A549 (cell line): Measurements from ENCODE around the gene GPR155.

Source experiments
- HEYL ChIP-seq: fragments of 250-450 bp; sonication (Bioruptor Pico); IDR thresholded peaks from 2 replicates; pipeline ENCODE4 v1.8.0; 2021; ENCODE audit warnings: mild to moderate bottlenecking, moderate library complexity
- HOXB5 ChIP-seq: fragments of 250-450 bp; sonication (Bioruptor Pico); IDR thresholded peaks from 2 replicates; pipeline ENCODE4 v1.5.0; 2020; ENCODE audit warnings: mild to moderate bottlenecking, moderate library complexity
- RAD21 ChIP-seq, 2 experiments: fragments of >200 bp in 1 of 2; sonication (Bioruptor Twin) in 1 of 2; formaldehyde crosslinking in 1 of 2; IDR thresholded peaks in 1 of 2; conservative IDR thresholded peaks in 1 of 2; 2 replicates in 1 of 2; 3 replicates in 1 of 2; pipeline ENCODE4 v1.6.1; 2012 to 2018; ENCODE audit warnings: inconsistent platforms in 1 of 2
- TF ChIP-seq, protein P1 (sequence below): fragments of >200 bp; sonication (Bioruptor Twin); formaldehyde crosslinking; IDR thresholded peaks from 3 replicates; pipeline ENCODE4 v1.5.1; 2016

DNA sequence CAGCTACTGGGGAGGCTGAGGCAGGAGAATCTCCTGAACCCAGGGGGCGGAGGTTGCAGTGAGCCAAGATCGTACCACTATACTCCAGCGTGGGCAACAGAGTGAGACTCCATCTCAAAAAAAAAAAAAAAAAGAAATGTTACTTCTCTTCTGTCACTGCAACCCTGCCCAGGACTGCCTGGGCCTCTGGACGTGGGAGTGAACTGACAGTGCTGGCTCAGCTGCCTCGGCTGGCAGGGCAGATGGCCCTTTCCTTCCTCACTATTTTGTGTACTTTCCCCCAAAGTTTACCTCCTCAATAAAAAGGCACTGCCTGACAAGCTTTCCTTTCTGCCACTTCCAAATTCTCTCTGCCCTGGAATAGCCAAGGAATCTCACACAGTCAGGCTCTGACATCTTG, 12.5 kb upstream of the GPR155 start:
- TF ChIP-seq RAD21 (conservative IDR thresholded peaks at IDR 0.05 in 1 of 2, IDR thresholded peaks at IDR 0.05 in 1 of 2) (no peak), HOXB5 (CRISPR knock-in tag) (no peak), HEYL (CRISPR knock-in tag) (no peak)
- TF ChIP-seq, protein P1, sequence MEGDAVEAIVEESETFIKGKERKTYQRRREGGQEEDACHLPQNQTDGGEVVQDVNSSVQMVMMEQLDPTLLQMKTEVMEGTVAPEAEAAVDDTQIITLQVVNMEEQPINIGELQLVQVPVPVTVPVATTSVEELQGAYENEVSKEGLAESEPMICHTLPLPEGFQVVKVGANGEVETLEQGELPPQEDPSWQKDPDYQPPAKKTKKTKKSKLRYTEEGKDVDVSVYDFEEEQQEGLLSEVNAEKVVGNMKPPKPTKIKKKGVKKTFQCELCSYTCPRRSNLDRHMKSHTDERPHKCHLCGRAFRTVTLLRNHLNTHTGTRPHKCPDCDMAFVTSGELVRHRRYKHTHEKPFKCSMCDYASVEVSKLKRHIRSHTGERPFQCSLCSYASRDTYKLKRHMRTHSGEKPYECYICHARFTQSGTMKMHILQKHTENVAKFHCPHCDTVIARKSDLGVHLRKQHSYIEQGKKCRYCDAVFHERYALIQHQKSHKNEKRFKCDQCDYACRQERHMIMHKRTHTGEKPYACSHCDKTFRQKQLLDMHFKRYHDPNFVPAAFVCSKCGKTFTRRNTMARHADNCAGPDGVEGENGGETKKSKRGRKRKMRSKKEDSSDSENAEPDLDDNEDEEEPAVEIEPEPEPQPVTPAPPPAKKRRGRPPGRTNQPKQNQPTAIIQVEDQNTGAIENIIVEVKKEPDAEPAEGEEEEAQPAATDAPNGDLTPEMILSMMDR, result no peak
